OCI-LY1 (cell line): ENCODE measurements around the gene RAB19.

Source experiments
- H2AFZ ChIP-seq: fragments of 200-600 bp; sonication (generic), shearing (Covaris generic); 2 replicates; pipeline ENCODE4 v1.6.0; 2014; ENCODE audit warnings: antibody characterized with exemption, mild to moderate bottlenecking, low read length
- H3F3A ChIP-seq: fragments of 200-600 bp; sonication (generic), shearing (Covaris generic); 2 replicates; pipeline ENCODE4 v1.6.0; 2014; ENCODE audit warnings: mild to moderate bottlenecking, antibody characterized with exemption, low read length, moderate library complexity; ENCODE audit not compliant: insufficient read depth
- H3K27ac ChIP-seq: fragments of 200-600 bp; sonication (generic); 2 replicates; pipeline ENCODE4 v1.5.1; 2014; ENCODE audit warnings: low read length, mixed run types, mild to moderate bottlenecking, low read depth; ENCODE audit not compliant: poor library complexity, severe bottlenecking
- H3K27me3 ChIP-seq: fragments of 200-600 bp; sonication (generic); 2 replicates; pipeline ENCODE4 v1.6.0; 2014; ENCODE audit warnings: antibody characterized with exemption, mild to moderate bottlenecking, low read length, moderate library complexity; ENCODE audit not compliant: insufficient read depth
- H3K36me3 ChIP-seq: fragments of 200-600 bp; sonication (generic); 2 replicates; pipeline ENCODE4 v1.6.1; 2014; ENCODE audit warnings: mild to moderate bottlenecking, antibody characterized with exemption, low read length, moderate library complexity, mixed read lengths; ENCODE audit not compliant: insufficient read depth
- H3K4me1 ChIP-seq: fragments of 200-600 bp; sonication (generic); 2 replicates; pipeline ENCODE4 v1.5.1; 2014; ENCODE audit warnings: mild to moderate bottlenecking, low read length, moderate library complexity; ENCODE audit not compliant: insufficient read depth, severe bottlenecking
- H3K4me2 ChIP-seq: fragments of 200-600 bp; sonication (generic), shearing (Covaris generic); 2 replicates; pipeline ENCODE4 v1.6.1; 2014; ENCODE audit warnings: low read length
- H3K4me3 ChIP-seq: fragments of 200-600 bp; sonication (generic); 2 replicates; pipeline ENCODE4 v1.5.1; 2014; ENCODE audit warnings: low read length, low read depth, mild to moderate bottlenecking, mixed read lengths; ENCODE audit not compliant: poor library complexity, severe bottlenecking
- H3K79me2 ChIP-seq: fragments of 200-600 bp; shearing (Covaris generic); 2 replicates; pipeline ENCODE4 v1.6.1; 2016; ENCODE audit warnings: mixed run types, low read length, mixed read lengths; ENCODE audit not compliant: insufficient read depth
- H3K9ac ChIP-seq: fragments of 200-600 bp; sonication (generic), shearing (Covaris generic); 2 replicates; pipeline ENCODE4 v1.6.1; 2014; ENCODE audit warnings: mild to moderate bottlenecking, low read length, mixed read lengths
- H3K9me2 ChIP-seq: fragments of 200-600 bp; sonication (generic), shearing (Covaris generic); 2 replicates; pipeline ENCODE4 v1.6.1; 2014; ENCODE audit warnings: low read depth, mild to moderate bottlenecking, low read length, mixed read lengths
- H3K9me3 ChIP-seq: fragments of 200-600 bp; shearing (Covaris generic); 2 replicates; pipeline ENCODE4 v1.6.1; 2014; ENCODE audit warnings: low read length, mixed read lengths
- H4K20me1 ChIP-seq: fragments of 200-600 bp; sonication (generic), shearing (Covaris generic); 2 replicates; pipeline ENCODE4 v1.6.0; 2016; ENCODE audit warnings: mild to moderate bottlenecking, low read length; ENCODE audit not compliant: insufficient read depth
- CTCF ChIP-seq: fragments of 200-600 bp; sonication (generic), shearing (Covaris generic); IDR thresholded peaks from 2 replicates; pipeline ENCODE4 v1.5.1; 2017; ENCODE audit warnings: mild to moderate bottlenecking, antibody characterized with exemption, low read length, moderate library complexity, mixed read lengths
- EZH2 ChIP-seq: fragments of 200-600 bp; sonication (generic), shearing (Covaris generic); IDR thresholded peaks from 2 replicates; pipeline ENCODE4 v1.8.0; 2017; ENCODE audit warnings: borderline replicate concordance, mixed run types, mild to moderate bottlenecking, antibody characterized with exemption, low read length, moderate library complexity, mixed read lengths

The RAB19 gene

GRCh38 chr7:140446467-140446866, 42.6 kb downstream of the RAB19 start:
- Histone ChIP-seq H3K4me1 (no peaks in the 10 kb centered on the region), H3K36me3 (no peaks in the 10 kb centered on the region), H3K27ac (no peak overlapping the region), H3K9ac (no peak overlapping the region), H3K4me2 (no peak overlapping the region), H3K9me3 (no peaks in the 10 kb centered on the region), H3F3A (no peaks in the 10 kb centered on the region), H3K9me2 (no peaks in the 10 kb centered on the region), H4K20me1 (no peaks in the 10 kb centered on the region), H2AFZ (no peak overlapping the region), H3K79me2 (no peaks in the 10 kb centered on the region), H3K27me3 (no peaks in the 10 kb centered on the region; the same call in 1 of the 2 replicates), H3K4me3 (no peak overlapping the region)
- TF ChIP-seq EZH2, result no peak
- TF ChIP-seq CTCF, result no peak; the same call in 1 of the 2 replicates

GRCh38 chr7:140447841-140448240, 44.0 kb downstream of the RAB19 start:
- Histone ChIP-seq H3F3A (no peaks in the 10 kb centered on the region), H3K9me3 (no peaks in the 10 kb centered on the region), H3K4me3 (no peak overlapping the region), H3K36me3 (peaks cover 7% of the 10 kb centered on the region; the same call in 1 of the 2 replicates), H3K4me2 (no peak overlapping the region), H3K79me2 (no peaks in the 10 kb centered on the region), H3K4me1 (no peaks in the 10 kb centered on the region), H3K27ac (no peak overlapping the region), H3K9me2 (no peaks in the 10 kb centered on the region), H3K9ac (no peak overlapping the region), H3K27me3 (no peaks in the 10 kb centered on the region), H2AFZ (no peak overlapping the region), H4K20me1 (no peaks in the 10 kb centered on the region)
- no peak for TF ChIP-seq CTCF
- no peak for TF ChIP-seq EZH2

- Histone ChIP-seq H4K20me1 (no peaks in the 10 kb centered on the region), H3K27ac (no peak overlapping the region), H3K79me2 (no peaks in the 10 kb centered on the region), H3K4me2 (no peak overlapping the region), H3K9ac (no peak overlapping the region), H2AFZ (no peak overlapping the region), H3K9me2 (no peaks in the 10 kb centered on the region), H3K36me3 (peaks cover 17% of the 10 kb centered on the region; the same call in 1 of the 2 replicates), H3K4me3 (no peak overlapping the region), H3K27me3 (no peaks in the 10 kb centered on the region), H3K4me1 (no peaks in the 10 kb centered on the region), H3F3A (no peaks in the 10 kb centered on the region), H3K9me3 (no peaks in the 10 kb centered on the region)
- TF ChIP-seq CTCF (no peak), EZH2 (no peak)
Observed at GRCh38 chr7:140448781-140449480, 45.1 kb downstream of the RAB19 start.
